OCI-LY3 (cell line): ENCODE data around the gene NTSR2.

Source experiments
- CTCF ChIP-seq: fragments of 200-600, 300-600 bp; sonication (generic); IDR thresholded peaks from 2 replicates; pipeline ENCODE4 v1.5.1; 2014; ENCODE audit warnings: antibody characterized with exemption, low read length, low read depth
- EZH2phosphoT487 ChIP-seq: fragments of 200-600 bp; shearing (Covaris generic); IDR thresholded peaks from 2 replicates; pipeline ENCODE4 v1.6.1; 2018; ENCODE audit warnings: antibody characterized with exemption, mixed run types, low read depth

GRCh38 chr2:11616851-11617415, 53.1 kb downstream of the NTSR2 start:
- no peak for TF ChIP-seq CTCF
- no peak for TF ChIP-seq EZH2phosphoT487
